Activated CD4-positive, alpha-beta T cell treated with anti-CD3 and anti-CD28 coated beads for 36 hours (primary cell): ENCODE measurements around the gene S100A9. TPM values are rescaled to one million over a fixed set of nuclear protein-coding genes. Genes with fewer than 3 reads are reported as not detected.

Experiments
- ATAC-seq: fragments of 200-7000 bp; cut with Tn5 transposase; one replicate; pipeline ENCODE4 v1.10.0; 2021; ENCODE audit warnings: mild to moderate bottlenecking, moderate library complexity
- CTCF ChIA-PET: fragments of 350-600 bp; sonication (Branson Sonifier 250); formaldehyde crosslinking; loops from one replicate; lab custom pipeline; 2021; ENCODE audit warnings: antibody characterized with exemption; lab: Charles Lee
- POLR2A ChIA-PET: fragments of 350-600 bp; sonication (Branson Sonifier 250); formaldehyde crosslinking; loops from one replicate; lab custom pipeline; 2021; ENCODE audit warnings: antibody characterized with exemption, inconsistent platforms; lab: Charles Lee
- DNase-seq: peaks from one replicate; pipeline ENCODE4 v3.0.0-alpha.2; 2020
- H3K27ac Mint-ChIP-seq: one replicate; pipeline ENCODE4 v1.8.0; 2021; ENCODE audit warnings: mixed read lengths
- H3K27me3 Mint-ChIP-seq: one replicate; pipeline ENCODE4 v1.8.0; 2021; ENCODE audit warnings: mixed read lengths
- H3K36me3 Mint-ChIP-seq: one replicate; pipeline ENCODE4 v1.8.0; 2021; ENCODE audit warnings: low read depth, mixed read lengths
- H3K4me1 Mint-ChIP-seq: one replicate; pipeline ENCODE4 v1.8.0; 2021; ENCODE audit warnings: mixed read lengths
- H3K4me3 Mint-ChIP-seq: one replicate; pipeline ENCODE4 v1.8.0; 2021; ENCODE audit warnings: mild to moderate bottlenecking, moderate library complexity, mixed read lengths
- H3K9me3 Mint-ChIP-seq: one replicate; pipeline ENCODE4 v1.8.0; 2021; ENCODE audit warnings: low read depth, mixed read lengths
- intact Hi-C, 2 experiments: fragments of 100-400 bp; cut with DNase I in 1 of 2; cut with micrococcal nuclease in 1 of 2; formaldehyde crosslinking; loops; one replicate each; pipeline versions ENCODE4 v1.14.2 to v1.15.1; 2022 to 2024; cut with DNase I, micrococcal nuclease
- total RNA-seq, 2 experiments: library from RNA; stranded (reverse); gene quantifications; one replicate each; pipeline ENCODE4 v1.2.3, GENCODE V29; 2021

S100A9 gene
- total RNA-seq, 2 experiments from 2014 or later = not detected

GRCh38 chr1:153374071-153374470 lies 16.4 kb downstream of the S100A9 start:
- Mint-ChIP-seq H3K4me1 (no peaks in the 10 kb centered on the region), H3K27ac (no peak overlapping the region), H3K9me3 (no peaks in the 10 kb centered on the region), H3K27me3 (peaks cover 16% of the 10 kb centered on the region), H3K36me3 (no peaks in the 10 kb centered on the region), H3K4me3 (no peak overlapping the region)
- POLR2A ChIA-PET = no interaction called here
- CTCF ChIA-PET = interaction anchor here (0.6 to 2.2 kb wide), 2 partner anchors 31 to 148 kb away, joined by 3 to 5 read pairs; no protein-coding TSS in a partner anchor
- ATAC-seq (no peak), DNase-seq (no peak)
- intact Hi-C loops = no loop called here

GRCh38 chr1:153375511-153375910 lies 17.9 kb downstream of the S100A9 start, which contains the start of gene S100A12:
TSS of gene S100A12 (minus strand) at chr1:153375621. CDS start at chr1:153374592, 1,029 bp downstream.
- DNase-seq = no peak
- no peaks in the 10 kb centered on the region for H3K4me1 Mint-ChIP-seq
- POLR2A ChIA-PET = no interaction called here
- peaks cover 19% of the 10 kb centered on the region for H3K27me3 Mint-ChIP-seq
- intact Hi-C loops = no loop called here
- H3K4me3 Mint-ChIP-seq = no peak within 1 kb of the TSS
- ATAC-seq = no peak
- H3K9me3 Mint-ChIP-seq = no peaks in the 10 kb centered on the region
- no peaks in the 10 kb centered on the region for H3K36me3 Mint-ChIP-seq
- no peak within 1 kb of the TSS for H3K27ac Mint-ChIP-seq
- CTCF ChIA-PET = interaction anchor here (1.0 kb wide), 1 partner anchor 22 kb away, joined by 3 read pairs; no protein-coding TSS in a partner anchor

DNA sequence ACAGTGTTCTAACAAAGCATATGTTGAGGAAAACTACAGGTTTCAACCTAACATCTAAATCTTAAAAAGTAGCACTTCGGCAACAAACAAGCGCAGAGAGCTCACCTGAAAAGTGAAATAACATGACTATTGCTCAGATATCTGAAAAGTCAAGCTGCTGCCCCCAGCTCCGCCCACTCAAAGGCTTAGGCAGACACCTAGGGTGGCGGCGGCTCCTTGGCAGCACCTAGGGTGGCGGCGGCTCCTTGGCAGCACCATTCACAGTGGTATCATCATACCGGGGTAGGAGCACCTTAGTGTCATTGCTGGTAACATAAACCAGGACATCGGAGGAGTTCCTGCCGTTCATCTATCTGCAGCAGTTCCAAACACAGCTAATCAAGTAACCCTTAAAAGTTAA lies 21.9 kb downstream of the S100A9 start:
- peaks cover 26% of the 10 kb centered on the region for H3K27me3 Mint-ChIP-seq
- ChIA-PET CTCF (interaction anchor here (0.6 kb wide), 1 partner anchor 97 kb away, joined by 3 read pairs; no protein-coding TSS in a partner anchor), POLR2A (no interaction called here)
- ATAC-seq (no peak), DNase-seq (no peak)
- no peaks in the 10 kb centered on the region for H3K4me1 Mint-ChIP-seq
- H3K9me3 Mint-ChIP-seq = no peaks in the 10 kb centered on the region
- intact Hi-C loops = no loop called here
- no peak overlapping the region for H3K4me3 Mint-ChIP-seq
- H3K27ac Mint-ChIP-seq = no peak overlapping the region
- H3K36me3 Mint-ChIP-seq = no peaks in the 10 kb centered on the region

DNA sequence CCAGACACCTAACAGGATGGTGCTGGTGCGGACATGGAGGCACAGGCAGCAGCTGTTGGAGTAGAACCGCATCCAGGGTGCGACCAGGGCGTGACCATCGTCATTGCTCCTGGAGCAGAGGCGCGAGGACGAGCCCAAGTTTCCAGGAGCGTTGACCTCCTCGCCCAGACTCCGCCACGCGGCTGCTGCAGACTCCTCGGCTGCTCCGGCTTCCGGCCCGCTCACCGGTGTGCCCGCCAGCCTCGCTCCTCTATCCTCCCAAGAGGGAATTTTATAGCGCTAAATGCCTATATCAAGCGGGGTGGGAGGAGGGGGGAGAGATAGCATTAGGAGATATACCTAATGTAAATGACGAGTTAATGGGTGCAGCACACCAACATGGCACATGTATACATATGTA lies 23.1 kb downstream of the S100A9 start:
- Mint-ChIP-seq H3K27me3 (peaks cover 26% of the 10 kb centered on the region), H3K36me3 (no peaks in the 10 kb centered on the region), H3K27ac (no peak overlapping the region), H3K4me1 (no peaks in the 10 kb centered on the region), H3K4me3 (no peak overlapping the region), H3K9me3 (no peaks in the 10 kb centered on the region)
- ChIA-PET CTCF (no interaction called here), POLR2A (no interaction called here)
- DNase-seq (no peak), ATAC-seq (no peak)
- intact Hi-C loops = no loop called here

- no peak for ATAC-seq
- CTCF ChIA-PET = interaction anchor here (0.8 kb wide), 1 partner anchor 148 kb away, joined by 3 read pairs; no protein-coding TSS in a partner anchor
- Mint-ChIP-seq H3K36me3 (no peaks in the 10 kb centered on the region), H3K4me3 (no peak overlapping the region), H3K27ac (no peak overlapping the region), H3K4me1 (no peaks in the 10 kb centered on the region), H3K9me3 (no peaks in the 10 kb centered on the region), H3K27me3 (peaks cover 9% of the 10 kb centered on the region)
- intact Hi-C loops = no loop called here
- POLR2A ChIA-PET = no interaction called here
- DNase-seq = no peak
These were observed 27.4 kb downstream of the S100A9 start for GRCh38 chr1:153384958-153385580.

GRCh38 chr1:153386500-153386901 lies 28.8 kb downstream of the S100A9 start:
- POLR2A ChIA-PET = no interaction called here
- ATAC-seq = no peak
- Mint-ChIP-seq H3K9me3 (no peaks in the 10 kb centered on the region), H3K36me3 (no peaks in the 10 kb centered on the region), H3K27ac (no peak overlapping the region), H3K4me1 (no peaks in the 10 kb centered on the region), H3K4me3 (no peak overlapping the region), H3K27me3 (peaks cover 7% of the 10 kb centered on the region)
- intact Hi-C loops = no loop called here
- no peak for DNase-seq
- CTCF ChIA-PET = interaction anchor here (0.6 to 0.7 kb wide), 2 partner anchors 34 to 57 kb away, joined by 3 read pairs; no protein-coding TSS in a partner anchor

- no peaks in the 10 kb centered on the region for H3K9me3 Mint-ChIP-seq
- peaks cover 7% of the 10 kb centered on the region for H3K27me3 Mint-ChIP-seq
- H3K4me3 Mint-ChIP-seq = no peak overlapping the region
- DNase-seq (no peak), ATAC-seq (no peak)
- CTCF ChIA-PET = interaction anchor here (0.6 to 0.7 kb wide), 2 partner anchors 35 to 57 kb away, joined by 3 read pairs; no protein-coding TSS in a partner anchor
- POLR2A ChIA-PET = no interaction called here
- no peaks in the 10 kb centered on the region for H3K36me3 Mint-ChIP-seq
- H3K4me1 Mint-ChIP-seq = no peaks in the 10 kb centered on the region
- no peak overlapping the region for H3K27ac Mint-ChIP-seq
- intact Hi-C loops = no loop called here
These were observed 29.3 kb downstream of the S100A9 start for GRCh38 chr1:153387001-153387400.

GRCh38 chr1:153387785-153388184 lies 30.1 kb downstream of the S100A9 start:
- H3K36me3 Mint-ChIP-seq = no peaks in the 10 kb centered on the region
- ChIA-PET POLR2A (no interaction called here), CTCF (no interaction called here)
- no peak for DNase-seq
- H3K9me3 Mint-ChIP-seq = no peaks in the 10 kb centered on the region
- H3K4me1 Mint-ChIP-seq = no peaks in the 10 kb centered on the region
- no peak overlapping the region for H3K27ac Mint-ChIP-seq
- no peak overlapping the region for H3K4me3 Mint-ChIP-seq
- H3K27me3 Mint-ChIP-seq = peaks cover 2% of the 10 kb centered on the region
- ATAC-seq = no peak
- intact Hi-C loops = no loop called here

- ChIA-PET CTCF (no interaction called here), POLR2A (no interaction called here)
- Mint-ChIP-seq H3K9me3 (no peaks in the 10 kb centered on the region), H3K4me3 (no peak overlapping the region), H3K27ac (no peak overlapping the region), H3K27me3 (peaks cover 8% of the 10 kb centered on the region), H3K4me1 (no peaks in the 10 kb centered on the region), H3K36me3 (no peaks in the 10 kb centered on the region)
- intact Hi-C loops = no loop called here
- no peak for DNase-seq
- ATAC-seq = no peak
These were observed 31.7 kb downstream of the S100A9 start for GRCh38 chr1:153389401-153389800.

DNA sequence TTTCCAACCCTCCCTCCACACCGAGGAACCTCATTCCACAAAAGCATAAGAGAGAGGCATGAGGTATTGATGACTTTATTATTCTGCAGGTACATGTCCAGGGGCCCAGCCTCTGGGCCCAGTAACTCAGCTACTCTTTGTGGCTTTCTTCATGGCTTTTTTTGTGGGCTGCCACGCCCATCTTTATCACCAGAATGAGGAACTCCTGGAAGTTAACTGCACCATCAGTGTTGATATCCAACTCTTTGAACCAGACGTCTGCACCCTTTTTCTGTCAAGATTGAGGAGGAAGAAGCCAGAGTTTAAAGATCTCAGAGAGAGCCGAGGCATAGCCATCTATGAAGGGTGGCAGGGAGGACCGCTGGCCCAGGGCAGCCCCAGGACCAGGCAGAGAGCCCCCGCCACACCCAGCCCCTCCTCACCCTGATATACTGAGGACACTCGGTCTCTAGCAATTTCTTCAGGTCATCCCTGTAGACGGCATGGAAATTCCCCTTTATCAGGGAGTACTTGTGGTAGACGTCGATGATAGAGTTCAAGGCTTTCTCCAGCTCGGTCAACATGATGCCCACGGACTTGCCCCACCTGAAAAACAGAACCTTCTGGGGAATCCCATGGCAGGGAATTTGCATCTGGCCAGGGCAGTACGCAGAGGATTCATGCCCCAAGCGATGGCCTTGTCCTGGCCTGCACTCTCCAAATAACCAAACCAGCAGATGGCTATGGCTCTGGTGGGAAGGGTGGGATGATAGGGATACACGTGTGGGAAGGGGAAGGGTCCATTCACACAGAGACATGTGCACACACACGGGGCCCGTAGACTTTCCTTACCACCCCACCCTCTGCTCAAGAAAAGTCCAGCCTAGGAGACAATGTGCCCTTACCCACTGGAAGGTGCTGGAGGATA lies 32.6 kb downstream of the S100A9 start:
- intact Hi-C loops = no loop called here
- CTCF ChIA-PET = no interaction called here

GRCh38 chr1:153390938-153391710 lies 33.5 kb downstream of the S100A9 start, which contains the start of gene S100A8:
TSS of gene S100A8 (minus strand) at chr1:153391073. CDS start at chr1:153390535, 538 bp downstream.
- H3K27me3 Mint-ChIP-seq = peaks cover 10% of the 10 kb centered on the region
- no peaks in the 10 kb centered on the region for H3K36me3 Mint-ChIP-seq
- H3K4me3 Mint-ChIP-seq = no peak within 1 kb of the TSS
- no peak within 1 kb of the TSS for H3K27ac Mint-ChIP-seq
- intact Hi-C loops = no loop called here
- H3K4me1 Mint-ChIP-seq = no peaks in the 10 kb centered on the region
- ChIA-PET CTCF (interaction anchor here (0.6 kb wide), 1 partner anchor 103 kb away, joined by 3 read pairs; no protein-coding TSS in a partner anchor), POLR2A (no interaction called here)
- no peak for DNase-seq
- ATAC-seq = no peak
- H3K9me3 Mint-ChIP-seq = no peaks in the 10 kb centered on the region

More for the DNA sequence above, 32.6 kb downstream of the S100A9 start:
- ATAC-seq (no peak), DNase-seq (no peak)
- Mint-ChIP-seq H3K4me1 (no peaks in the 10 kb centered on the region), H3K27me3 (peaks cover 10% of the 10 kb centered on the region), H3K36me3 (no peaks in the 10 kb centered on the region), H3K27ac (no peak overlapping the region), H3K9me3 (no peaks in the 10 kb centered on the region), H3K4me3 (no peak overlapping the region)
- POLR2A ChIA-PET = no interaction called here
